DMS53 (cell line): Measurements from ENCODE around the gene TTC28.
A peak's percentile ranks its signal among the peaks of the same experiment; 100 is the strongest.

Experiments
- DNase-seq: peaks from one replicate; lab custom pipeline; 2025; lab: John Stamatoyannopoulos, UW

The TTC28 gene

GRCh38 chr22:28141614-28142013 lies 538.0 kb downstream of the TTC28 start:
- no peak for DNase-seq

- DNase-seq: no peak
These were observed 539.7 kb downstream of the TTC28 start for GRCh38 chr22:28139961-28140360.

- no peak for DNase-seq
These were observed 540.1 kb downstream of the TTC28 start for GRCh38 chr22:28139516-28139915.

- DNase-seq: no peak
These were observed 542.6 kb downstream of the TTC28 start for GRCh38 chr22:28137036-28137435.

- no peak for DNase-seq
These were observed 547.2 kb downstream of the TTC28 start for GRCh38 chr22:28132466-28132865.

GRCh38 chr22:28129319-28129962 lies 550.2 kb downstream of the TTC28 start:
- DNase-seq: no peak

GRCh38 chr22:28128827-28129226 lies 550.8 kb downstream of the TTC28 start:
- DNase-seq: no peak

GRCh38 chr22:28125799-28126198 lies 553.8 kb downstream of the TTC28 start:
- no peak for DNase-seq

GRCh38 chr22:28123989-28124766 lies 555.5 kb downstream of the TTC28 start:
- no peak for DNase-seq

- DNase-seq: no peak
These were observed 558.7 kb downstream of the TTC28 start for GRCh38 chr22:28120691-28121592.

GRCh38 chr22:28118957-28119631 lies 560.5 kb downstream of the TTC28 start:
- no peak for DNase-seq

GRCh38 chr22:28116219-28116673 lies 563.4 kb downstream of the TTC28 start:
- DNase-seq: no peak

GRCh38 chr22:28115426-28115825 lies 564.2 kb downstream of the TTC28 start:
- no peak for DNase-seq

- peak; percentile 13 for DNase-seq
These were observed 567.0 kb downstream of the TTC28 start for GRCh38 chr22:28112548-28113043.

- no peak for DNase-seq
These were observed 567.5 kb downstream of the TTC28 start for GRCh38 chr22:28112190-28112544.

GRCh38 chr22:28111501-28112189 lies 568.0 kb downstream of the TTC28 start:
- DNase-seq: no peak

- no peak for DNase-seq
These were observed 570.8 kb downstream of the TTC28 start for GRCh38 chr22:28108851-28109250.

- DNase-seq: no peak
These were observed 573.0 kb downstream of the TTC28 start for GRCh38 chr22:28106617-28107016.

- no peak for DNase-seq
These were observed 573.7 kb downstream of the TTC28 start for GRCh38 chr22:28105988-28106387.

GRCh38 chr22:28105413-28105812 lies 574.2 kb downstream of the TTC28 start:
- DNase-seq: no peak

- no peak for DNase-seq
These were observed 576.0 kb downstream of the TTC28 start for GRCh38 chr22:28103596-28103995.
